Colonic mucosa (tissue), 4 donors: ENCODE results near the gene PACSIN2. TPM values are rescaled to one million over a fixed set of nuclear protein-coding genes. Genes with fewer than 3 reads are reported as not detected.

Experiments
- DNase-seq: peaks from one replicate; pipeline ENCODE4 v3.0.0-alpha.2; 2020
- H3K27ac ChIP-seq: fragments of 200-600 bp; one replicate; pipeline ENCODE4 v1.8.0; 2021
- H3K27me3 ChIP-seq: fragments of 200-600 bp; one replicate; pipeline ENCODE4 v1.8.0; 2021
- H3K36me3 ChIP-seq: fragments of 200-600 bp; one replicate; pipeline ENCODE4 v1.8.0; 2021
- H3K4me1 ChIP-seq: fragments of 200-600 bp; one replicate; pipeline ENCODE4 v1.8.0; 2021; ENCODE audit warnings: mild to moderate bottlenecking
- H3K4me3 ChIP-seq: fragments of 200-600 bp; one replicate; pipeline ENCODE4 v1.8.0; 2021
- H3K9ac ChIP-seq, 2 donors: one replicate each; pipeline ENCODE4 v1.7.0; 2013; ENCODE audit warnings: control low read depth in 2 of 2, low read depth in 2 of 2, low read length in 2 of 2
- H3K9me3 ChIP-seq: fragments of 200-600 bp; one replicate; pipeline ENCODE4 v1.8.0; 2021
- intact Hi-C: fragments of 100-400 bp; cut with DNase I; formaldehyde crosslinking; loops from one replicate; pipeline ENCODE4 v1.14.1; 2022
- total RNA-seq, 2 donors: library from RNA; stranded (reverse); fragmentation: NEBNext Ultra II Directional in 1 of 2; extraction: Animal tissue kit (Norgen Biotek cat#: 25700) in 1 of 2; gene quantifications; one replicate each; pipeline ENCODE4 v1.2.1, GENCODE V29; 2021
- TF ChIP-seq, protein P1 (sequence below): fragments of 200-600 bp; IDR thresholded peaks from one replicate; pipeline ENCODE4 v1.8.0; 2022; ENCODE audit warnings: antibody characterized with exemption, mild to moderate bottlenecking
- donor health status: healthy.
- donor health status: DM: no; HTN: no; CAD: no.
- donor health status: DM: no; HTN: no; CAD: no.

The PACSIN2 gene
- total RNA-seq, 2 donors from 2014 or later, result 143 to 160 TPM

DNA sequence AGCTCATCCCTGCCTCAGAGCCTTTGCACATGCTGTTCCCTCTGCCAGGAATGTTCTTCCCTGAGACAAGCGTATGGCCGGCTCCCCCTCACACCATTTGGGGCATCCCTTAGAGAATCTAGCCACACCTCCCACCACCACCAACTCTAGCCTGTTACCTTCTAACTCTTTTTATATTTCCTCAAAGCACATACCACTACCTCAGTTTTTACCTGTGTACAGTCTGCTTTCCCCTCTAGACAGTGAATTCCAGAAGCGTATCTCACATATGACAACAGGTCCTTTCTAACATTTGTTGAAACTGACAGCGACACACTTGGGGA, 82.8 kb downstream of the PACSIN2 start:
- Histone ChIP-seq H3K4me1 (peaks cover 12% of the 10 kb centered on the region), H3K27ac (peak overlapping the region; percentile 65), H3K4me3 (no peak overlapping the region), H3K9me3 (no peaks in the 10 kb centered on the region), H3K36me3 (no peaks in the 10 kb centered on the region), H3K9ac (no peak overlapping the region), H3K27me3 (no peaks in the 10 kb centered on the region)
- intact Hi-C loops, result loop anchor here (10.0 kb wide), 1 partner anchor 83 kb away; the partner anchor contains the start of gene PACSIN2
- TF ChIP-seq, protein P1, sequence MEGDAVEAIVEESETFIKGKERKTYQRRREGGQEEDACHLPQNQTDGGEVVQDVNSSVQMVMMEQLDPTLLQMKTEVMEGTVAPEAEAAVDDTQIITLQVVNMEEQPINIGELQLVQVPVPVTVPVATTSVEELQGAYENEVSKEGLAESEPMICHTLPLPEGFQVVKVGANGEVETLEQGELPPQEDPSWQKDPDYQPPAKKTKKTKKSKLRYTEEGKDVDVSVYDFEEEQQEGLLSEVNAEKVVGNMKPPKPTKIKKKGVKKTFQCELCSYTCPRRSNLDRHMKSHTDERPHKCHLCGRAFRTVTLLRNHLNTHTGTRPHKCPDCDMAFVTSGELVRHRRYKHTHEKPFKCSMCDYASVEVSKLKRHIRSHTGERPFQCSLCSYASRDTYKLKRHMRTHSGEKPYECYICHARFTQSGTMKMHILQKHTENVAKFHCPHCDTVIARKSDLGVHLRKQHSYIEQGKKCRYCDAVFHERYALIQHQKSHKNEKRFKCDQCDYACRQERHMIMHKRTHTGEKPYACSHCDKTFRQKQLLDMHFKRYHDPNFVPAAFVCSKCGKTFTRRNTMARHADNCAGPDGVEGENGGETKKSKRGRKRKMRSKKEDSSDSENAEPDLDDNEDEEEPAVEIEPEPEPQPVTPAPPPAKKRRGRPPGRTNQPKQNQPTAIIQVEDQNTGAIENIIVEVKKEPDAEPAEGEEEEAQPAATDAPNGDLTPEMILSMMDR, result no peak
- DNase-seq, result no peak

DNA sequence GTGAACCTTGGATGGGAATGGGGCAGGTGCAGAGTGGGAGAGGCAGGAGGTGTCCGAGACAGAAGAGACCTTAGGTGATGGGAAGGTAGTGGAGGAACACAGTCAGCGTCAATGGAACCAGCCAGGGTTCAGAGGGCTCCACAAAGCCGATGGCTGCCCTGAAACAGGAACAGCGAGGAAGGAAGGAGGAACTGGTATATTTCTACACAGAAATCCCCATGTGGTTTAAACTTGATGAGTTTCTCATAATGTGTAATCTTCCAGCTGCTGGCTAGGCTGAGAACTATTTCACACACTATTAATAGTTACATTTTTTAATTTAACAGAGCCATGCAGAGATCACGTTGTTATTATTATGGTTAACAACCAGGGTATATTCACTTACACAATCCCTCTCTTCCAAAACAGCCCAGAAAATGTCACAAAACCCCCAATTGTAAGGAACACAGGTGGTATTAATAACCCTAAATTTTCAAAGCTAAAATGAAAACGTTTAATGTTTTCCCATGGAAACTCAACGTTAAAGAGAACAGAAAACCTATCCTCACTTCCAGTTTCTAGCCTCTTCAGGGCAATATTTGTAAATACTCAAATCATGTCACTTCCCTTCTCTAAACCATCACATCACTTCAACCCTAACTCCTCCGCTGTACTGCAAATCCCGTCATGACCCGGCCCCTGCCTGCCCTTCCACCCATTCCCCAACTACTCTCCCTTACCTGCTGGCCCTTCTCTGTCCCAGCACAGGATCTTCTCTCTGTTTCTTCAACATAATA, 83.3 kb downstream of the PACSIN2 start:
- Histone ChIP-seq H3K4me3 (no peak overlapping the region), H3K9ac (no peak overlapping the region), H3K36me3 (no peaks in the 10 kb centered on the region), H3K4me1 (peaks cover 8% of the 10 kb centered on the region), H3K27me3 (no peaks in the 10 kb centered on the region), H3K27ac (peak overlapping the region; percentile 65), H3K9me3 (no peaks in the 10 kb centered on the region)
- TF ChIP-seq, protein P1, result no peak
- intact Hi-C loops, result loop anchor here (10.0 kb wide), 1 partner anchor 83 kb away; the partner anchor contains the start of gene PACSIN2
- DNase-seq, result no peak

DNA sequence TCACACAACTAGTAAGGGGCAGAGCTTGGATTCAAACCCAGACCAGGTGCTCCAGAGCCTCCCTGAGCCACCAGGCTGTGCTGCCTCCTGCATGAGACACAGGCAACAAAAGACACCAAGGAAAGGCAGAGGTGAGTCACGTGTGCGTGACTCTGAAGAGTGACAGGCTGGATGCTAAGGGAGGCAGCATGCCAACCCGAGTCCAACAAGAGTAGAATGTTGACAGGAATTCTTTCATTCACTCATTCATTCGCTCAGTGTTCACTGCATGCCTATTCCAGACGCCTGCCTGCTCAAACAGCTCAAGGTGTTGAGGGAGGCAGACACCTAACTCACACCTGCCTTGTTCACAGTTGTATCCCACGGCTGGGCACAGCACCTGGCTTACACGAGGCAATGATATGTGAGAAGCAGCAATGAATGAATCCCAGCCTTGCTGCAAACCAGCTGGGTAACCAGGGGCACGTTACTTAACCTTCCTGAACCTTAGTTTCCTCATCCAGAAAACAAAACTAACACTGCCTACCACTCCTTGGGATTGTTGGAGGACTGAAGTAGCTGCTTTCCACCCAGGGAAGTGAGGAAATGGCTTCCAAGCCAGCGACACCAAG, 84.0 kb downstream of the PACSIN2 start:
- H3K4me3 ChIP-seq, result no peak overlapping the region
- H3K36me3 ChIP-seq, result no peaks in the 10 kb centered on the region
- peak overlapping the region in 1 of 2 donors; percentile 22 for H3K9ac ChIP-seq
- DNase-seq, result no peak
- H3K27ac ChIP-seq, result peak overlapping the region; percentile 65
- TF ChIP-seq, protein P1, result no peak
- no peaks in the 10 kb centered on the region for H3K27me3 ChIP-seq
- peaks cover 8% of the 10 kb centered on the region for H3K4me1 ChIP-seq
- intact Hi-C loops, result loop anchor here (10.0 kb wide), 1 partner anchor 84 kb away; the partner anchor contains the start of gene PACSIN2
- H3K9me3 ChIP-seq, result no peaks in the 10 kb centered on the region

DNA sequence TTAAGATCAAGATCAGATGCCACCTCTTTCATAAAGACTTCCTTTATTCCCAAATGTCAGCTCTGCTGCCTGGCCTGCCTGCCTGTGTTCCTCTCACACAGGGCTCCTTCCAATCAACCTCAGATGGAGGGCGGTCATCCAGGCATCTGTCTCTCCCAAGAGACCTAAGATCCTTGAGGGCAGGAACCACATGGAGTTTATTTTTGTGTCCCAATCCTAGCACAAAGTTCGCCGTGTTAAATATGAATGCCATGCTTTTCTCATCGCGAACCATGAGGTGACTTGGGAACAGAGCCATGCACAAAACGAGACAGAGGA, 85.2 kb downstream of the PACSIN2 start:
- intact Hi-C loops, result loop anchor here (10.0 kb wide), 1 partner anchor 85 kb away; the partner anchor contains the start of gene PACSIN2
- no peak for DNase-seq
- Histone ChIP-seq H3K36me3 (no peaks in the 10 kb centered on the region), H3K27ac (peak overlapping the region; percentile 65), H3K9me3 (no peaks in the 10 kb centered on the region), H3K27me3 (no peaks in the 10 kb centered on the region), H3K4me3 (no peak overlapping the region), H3K4me1 (peaks cover 8% of the 10 kb centered on the region), H3K9ac (no peak overlapping the region)
- TF ChIP-seq, protein P1, result no peak

DNA sequence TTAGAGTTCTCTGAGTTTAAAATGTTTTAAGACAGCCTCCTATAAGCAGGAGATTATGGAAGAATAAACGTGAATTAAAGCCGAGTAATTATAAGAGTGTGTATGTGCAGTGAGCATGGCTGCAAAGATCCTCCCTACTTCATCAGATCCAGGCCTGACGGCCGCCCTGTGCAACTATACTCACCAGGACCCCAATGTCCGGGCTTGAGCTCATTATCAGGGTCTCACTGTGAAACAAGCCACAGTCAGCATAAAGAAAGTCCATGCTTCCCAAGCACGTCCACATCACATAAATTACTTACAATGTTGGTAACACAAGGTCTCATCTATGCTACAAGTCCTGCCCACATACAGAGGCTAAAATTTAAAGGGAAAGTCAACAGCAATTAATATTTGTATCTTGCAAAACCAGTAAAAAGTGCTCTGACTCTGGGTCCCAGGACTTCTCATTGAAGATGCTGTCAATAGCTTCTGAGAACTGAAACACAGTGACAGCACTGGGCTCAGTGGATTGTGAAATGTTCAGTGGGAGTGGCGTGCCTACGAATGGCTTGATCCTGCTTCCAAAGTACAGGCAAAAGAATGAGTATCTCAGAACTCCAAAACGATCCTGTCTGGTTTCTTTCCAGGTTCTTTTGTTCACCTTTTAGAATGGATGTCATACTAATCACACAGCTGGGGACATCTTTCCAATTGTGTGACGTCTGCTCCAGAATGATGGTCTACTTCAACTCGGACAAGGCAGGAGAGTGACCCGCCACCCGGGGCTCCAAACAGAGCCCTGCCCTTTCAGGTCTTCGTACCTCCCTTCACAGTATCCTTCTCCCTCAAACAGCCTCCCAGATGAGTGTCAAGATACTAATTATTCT, 85.7 kb downstream of the PACSIN2 start:
- DNase-seq, result no peak
- Histone ChIP-seq H3K36me3 (no peaks in the 10 kb centered on the region), H3K27me3 (no peaks in the 10 kb centered on the region), H3K4me1 (peaks cover 5% of the 10 kb centered on the region), H3K9me3 (no peaks in the 10 kb centered on the region), H3K9ac (no peak overlapping the region), H3K4me3 (no peak overlapping the region), H3K27ac (peak overlapping the region; percentile 65)
- intact Hi-C loops, result no loop called here
- TF ChIP-seq, protein P1, result no peak
